22Rv1 (cell line): ENCODE data around the gene AEBP1.

ENCODE experiments used
- H3K27ac ChIP-seq: fragments of 450-650 bp; 2 replicates; pipeline ENCODE4 v1.5.1; 2017
- CTCF ChIP-seq: fragments of 450-650 bp; IDR thresholded peaks from 2 replicates; pipeline ENCODE4 v1.5.1; 2017; ENCODE audit warnings: mild to moderate bottlenecking
- ZFX ChIP-seq: fragments of 450-650 bp; IDR thresholded peaks from 2 replicates; pipeline ENCODE4 v1.6.1; 2017; ENCODE audit warnings: antibody characterized with exemption, borderline replicate concordance

The AEBP1 gene

GRCh38 chr7:44103923-44104859 lies at the start of gene AEBP1:
Gene AEBP1, plus strand, starts transcription at chr7:44104345. Its CDS starts 321 bp downstream, at chr7:44104666.
- TF ChIP-seq ZFX (no peak), CTCF (no peak)
- H3K27ac ChIP-seq = no peak within 1 kb of the TSS

GRCh38 chr7:44056681-44057080 lies 47.5 kb upstream of the AEBP1 start:
- H3K27ac ChIP-seq = no peak overlapping the region
- TF ChIP-seq ZFX = no peak

GRCh38 chr7:44057181-44057848 lies 46.8 kb upstream of the AEBP1 start:
- TF ChIP-seq ZFX (no peak), CTCF (no peak)
- no peak overlapping the region for H3K27ac ChIP-seq

GRCh38 chr7:44057849-44058758 lies 46.0 kb upstream of the AEBP1 start:
- no peak overlapping the region for H3K27ac ChIP-seq
- TF ChIP-seq CTCF (no peak), ZFX (no peak)

- no peak for TF ChIP-seq ZFX
- no peak overlapping the region for H3K27ac ChIP-seq
Measured at GRCh38 chr7:44058759-44059218, 45.4 kb upstream of the AEBP1 start.

DNA sequence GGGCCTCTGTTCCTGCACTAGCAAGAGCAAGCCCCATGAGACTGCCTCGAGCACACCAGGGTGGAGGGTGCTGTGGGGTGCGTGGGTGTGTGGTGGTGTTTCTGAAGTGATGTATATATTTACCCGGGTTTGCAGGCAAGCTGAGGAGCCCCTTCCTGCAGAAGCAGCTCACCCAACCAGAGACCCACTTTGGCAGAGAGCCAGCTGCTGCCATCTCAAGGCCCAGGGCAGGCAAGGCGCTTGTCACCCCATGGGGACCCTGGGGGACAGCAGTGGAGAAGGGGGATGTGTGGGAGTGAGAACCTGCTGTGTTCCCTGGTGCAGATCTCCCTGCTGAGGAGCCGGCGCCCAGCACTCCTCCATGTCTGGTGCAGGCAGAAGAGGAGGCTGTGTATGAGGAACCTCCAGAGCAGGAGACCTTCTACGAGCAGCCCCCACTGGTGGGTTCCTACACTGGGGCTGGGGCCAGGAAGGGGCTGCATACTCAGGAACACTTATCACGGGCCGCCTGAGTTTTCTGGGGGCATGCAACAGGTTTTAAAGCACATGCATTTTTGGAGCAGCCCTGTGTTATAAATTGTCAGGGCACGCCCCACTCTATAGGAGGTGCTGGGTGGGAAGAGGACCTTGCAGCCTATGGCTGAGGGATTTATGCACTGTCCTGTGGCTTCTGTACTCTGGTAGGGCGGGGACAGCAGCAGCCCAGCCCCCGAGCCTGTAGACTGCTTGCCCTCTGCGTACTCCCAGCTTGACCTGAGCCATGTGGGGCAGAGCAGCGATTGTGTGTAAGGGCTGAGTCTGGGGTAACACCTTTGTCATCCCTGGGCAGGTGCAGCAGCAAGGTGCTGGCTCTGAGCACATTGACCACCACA lies 44.7 kb upstream of the AEBP1 start:
- no peak for TF ChIP-seq ZFX
- no peak for TF ChIP-seq CTCF
- 0 out of 2 replicates have a peak overlapping the region, but pooled peaks have one; percentile 9 for H3K27ac ChIP-seq

GRCh38 chr7:44060091-44060947 lies 43.8 kb upstream of the AEBP1 start:
- peak overlapping the region; percentile 80 for H3K27ac ChIP-seq

More at GRCh38 chr7:44060091-44060947, 43.8 kb upstream of the AEBP1 start:
- no peak for TF ChIP-seq CTCF
- no peak for TF ChIP-seq ZFX
